NCI-H187 (cell line): Measurements from ENCODE around the gene BIRC5.

Experiments
- DNase-seq, 2 experiments: peaks; one replicate each; lab custom pipeline; 2025; lab: John Stamatoyannopoulos, UW

BIRC5 gene

DNA sequence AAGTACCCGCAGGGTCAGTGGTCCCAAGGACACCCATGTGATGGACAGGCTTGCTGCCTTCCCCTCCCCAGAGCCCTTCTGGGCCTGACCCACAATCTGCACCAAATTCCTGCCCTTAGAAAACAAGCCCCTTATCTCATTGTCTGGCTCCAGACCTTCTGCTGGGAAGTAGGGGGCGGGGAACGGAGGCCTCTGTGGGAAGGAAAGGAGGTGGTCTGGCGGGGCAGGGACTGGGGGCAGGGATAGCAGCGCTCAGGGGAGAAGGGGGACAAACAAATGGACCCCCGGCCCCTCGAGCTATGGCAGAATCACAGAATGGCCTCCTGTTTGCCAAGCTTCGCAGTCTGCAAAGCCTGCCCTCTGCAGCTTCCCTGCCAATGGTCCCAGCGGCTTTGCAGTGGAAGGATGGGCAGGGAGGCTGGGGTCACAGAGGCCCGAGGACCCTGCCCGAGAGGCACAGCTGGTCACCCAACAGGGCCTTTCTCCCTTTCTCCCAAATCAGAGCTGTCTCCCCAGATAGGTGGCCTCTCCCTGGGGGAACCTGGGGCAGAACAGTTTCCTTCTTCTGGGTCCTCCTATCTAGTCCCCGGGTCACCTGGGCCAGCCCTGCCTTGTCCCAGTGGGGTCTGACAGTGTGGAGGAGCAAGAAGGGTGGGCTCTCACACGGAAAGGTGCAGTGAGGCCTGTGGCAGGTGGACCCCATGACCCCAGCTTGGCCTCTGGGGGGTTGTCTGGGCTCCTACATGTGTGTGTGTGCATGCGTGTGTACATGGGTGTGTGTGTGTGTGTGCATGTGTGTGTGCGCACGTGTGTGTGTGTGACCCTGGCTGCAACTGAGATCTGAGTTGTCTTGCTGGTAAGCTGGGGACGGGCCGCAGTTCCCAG lies 42.9 kb downstream of the BIRC5 start:
- DNase-seq, result no peak

DNA sequence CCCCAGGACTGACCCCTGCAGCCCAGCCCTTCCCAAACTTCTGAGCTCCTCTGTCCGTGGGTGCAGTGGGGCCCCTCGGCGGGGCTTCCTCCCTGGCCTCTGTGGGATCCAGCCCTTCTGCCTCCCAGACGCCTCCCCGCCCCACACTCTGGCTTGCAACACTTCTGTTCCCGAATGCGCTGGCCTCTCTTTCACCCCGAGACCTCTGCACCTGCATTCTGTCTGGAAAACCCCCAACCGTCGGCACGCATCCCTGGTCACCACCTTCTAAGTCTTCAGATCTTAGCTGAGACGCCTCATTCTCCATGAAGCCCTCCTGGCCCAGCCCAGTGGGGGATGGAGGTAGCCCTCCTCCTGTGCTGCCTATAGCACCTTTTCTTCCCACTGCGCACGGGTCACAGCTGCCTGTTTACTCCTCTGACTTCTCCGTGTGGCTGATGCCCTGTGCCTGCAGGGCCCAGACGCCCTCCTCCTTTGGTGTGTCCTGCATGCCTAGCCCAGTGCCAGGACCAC lies 43.8 kb downstream of the BIRC5 start:
- no peak for DNase-seq

DNA sequence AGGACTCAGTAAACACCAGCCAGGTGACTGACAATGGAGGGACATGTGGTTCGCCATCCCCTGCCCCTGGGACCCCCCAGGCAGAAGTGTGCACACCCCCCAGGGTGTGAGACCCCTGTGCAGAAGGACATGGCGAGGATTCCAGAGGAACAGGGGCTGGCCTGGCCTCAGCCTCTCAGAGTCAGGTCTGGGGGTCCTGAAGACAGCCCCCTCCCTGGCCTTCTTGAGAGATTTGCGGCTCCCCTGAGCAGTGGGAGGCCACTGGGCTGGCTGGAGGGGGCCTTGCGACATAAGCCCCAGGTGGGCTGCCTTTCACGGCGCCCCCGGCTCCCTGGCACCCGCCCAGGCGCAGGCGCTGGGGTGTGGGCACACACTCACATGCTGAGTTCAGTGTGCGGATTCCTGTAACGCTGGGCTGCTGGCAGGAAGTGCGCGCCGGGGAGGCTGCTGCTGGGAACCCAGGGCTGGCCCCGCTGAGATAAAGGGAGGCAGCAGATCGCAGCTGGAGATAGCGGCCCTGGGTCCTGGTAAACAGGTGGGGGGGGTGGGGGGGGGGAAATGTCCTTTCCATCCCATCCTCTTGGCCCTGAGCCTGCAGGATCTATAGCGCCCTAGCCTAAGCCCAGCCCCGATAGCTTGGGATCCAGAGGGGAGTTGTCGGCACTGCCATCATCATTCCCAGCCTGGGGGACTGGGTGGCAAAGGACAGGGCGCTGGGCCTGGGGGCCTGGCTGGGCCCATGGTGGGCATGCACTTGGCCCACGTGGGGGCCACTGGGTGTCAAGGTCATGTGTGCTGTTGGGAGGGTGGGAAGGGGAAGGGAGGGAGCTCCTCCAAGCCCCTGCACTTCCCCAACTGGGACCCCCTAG lies 44.5 kb downstream of the BIRC5 start:
- DNase-seq, result no peak

DNA sequence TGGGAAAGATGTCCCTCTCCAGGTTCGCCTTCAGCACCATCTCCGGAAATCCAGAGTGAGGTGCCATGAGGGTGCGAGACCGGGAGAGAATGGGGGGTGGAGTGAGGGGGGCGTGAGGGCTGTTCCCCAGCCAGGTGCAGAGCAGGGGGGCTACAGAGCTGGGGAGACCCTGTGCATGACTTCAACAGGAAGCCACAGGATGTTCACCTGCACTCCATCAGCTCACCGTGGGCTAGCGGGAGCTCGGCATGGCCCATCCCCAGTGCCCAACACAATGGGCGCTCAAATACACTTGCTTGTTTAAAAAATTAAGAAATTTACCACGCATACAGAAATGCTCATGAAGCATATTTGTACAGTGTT lies 45.1 kb downstream of the BIRC5 start:
- DNase-seq, result no peak

DNA sequence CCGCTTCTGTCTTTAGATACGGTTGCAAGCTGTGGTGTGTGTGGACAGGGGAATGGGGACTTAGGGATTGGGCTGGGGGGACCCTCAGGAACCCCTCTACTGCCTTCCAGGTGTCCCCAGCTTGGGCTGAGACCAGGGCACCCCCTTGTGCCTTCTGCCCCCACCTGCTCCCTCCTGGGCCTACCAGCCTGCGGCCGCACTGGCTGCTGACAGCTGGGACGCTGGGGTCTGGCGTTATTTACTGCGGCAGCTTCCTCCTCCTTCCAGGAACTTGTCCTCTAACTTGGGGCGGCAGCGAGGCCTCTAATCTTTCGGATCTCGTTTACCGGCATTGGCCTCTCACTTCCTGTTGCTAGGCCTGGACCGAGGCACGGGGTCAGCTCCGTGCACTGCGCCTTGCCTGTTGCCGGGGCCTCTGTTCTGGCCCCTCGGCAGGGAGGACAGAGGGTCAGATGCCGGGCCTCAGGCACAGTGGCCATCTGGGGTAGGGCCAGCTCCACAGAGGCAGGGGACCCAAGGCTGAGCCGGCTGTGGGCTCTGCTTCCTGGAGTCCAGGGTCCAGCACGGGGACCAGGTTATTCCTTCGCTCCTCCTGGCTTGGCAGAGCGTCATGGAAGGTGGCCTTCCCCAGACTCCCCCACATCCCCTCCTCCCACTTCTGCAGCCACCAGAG lies 49.1 kb downstream of the BIRC5 start:
- DNase-seq, result no peak

DNA sequence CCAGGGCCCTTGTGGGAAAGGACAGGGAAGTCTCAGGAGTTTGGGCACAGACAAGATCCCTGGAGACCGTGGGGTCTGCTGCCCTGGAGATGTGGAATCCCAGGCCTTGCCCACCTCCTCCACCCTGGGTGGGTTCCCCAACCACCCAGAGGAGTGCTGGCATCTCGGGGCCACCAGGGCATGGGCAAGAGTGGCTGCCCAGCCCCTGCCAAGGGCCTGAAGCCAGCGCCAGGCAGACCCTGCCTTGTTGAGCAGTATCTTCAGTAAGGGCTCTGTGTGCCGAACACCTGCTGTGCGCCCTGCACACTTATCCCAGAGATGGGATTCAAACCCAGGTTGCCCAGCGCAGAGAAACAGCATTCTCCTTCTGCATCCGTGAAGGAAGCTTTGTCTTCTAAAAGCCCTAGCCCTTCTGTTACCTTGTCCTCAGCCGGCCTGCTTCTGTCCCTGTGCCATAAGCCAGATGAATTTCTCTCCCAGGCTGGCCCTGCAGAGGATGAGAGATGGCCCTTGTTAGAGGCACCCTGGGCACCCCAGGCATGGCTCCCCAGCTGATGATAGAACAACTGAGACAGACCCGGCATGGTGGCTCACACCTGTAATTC lies 49.8 kb downstream of the BIRC5 start:
- no peak for DNase-seq

DNA sequence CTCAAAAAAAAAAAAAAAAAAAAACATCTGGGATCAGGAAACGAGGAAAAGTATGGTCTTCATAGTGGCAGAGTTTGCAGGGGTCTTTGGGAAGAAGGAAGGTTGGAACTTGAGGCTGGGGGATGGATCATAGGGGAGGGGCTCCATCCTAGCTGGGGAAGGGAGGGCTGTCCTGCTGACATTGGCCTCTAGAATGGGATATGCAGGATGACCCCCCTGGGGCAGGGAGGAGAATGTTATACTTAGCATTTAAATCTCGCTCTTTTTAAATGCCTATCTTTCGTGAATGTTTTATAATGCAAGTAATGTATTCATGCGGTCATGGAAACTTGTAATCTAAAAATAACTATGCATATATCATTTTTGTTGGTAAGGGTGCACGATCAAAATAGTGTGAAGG lies 50.5 kb downstream of the BIRC5 start:
- DNase-seq, result no peak

DNA sequence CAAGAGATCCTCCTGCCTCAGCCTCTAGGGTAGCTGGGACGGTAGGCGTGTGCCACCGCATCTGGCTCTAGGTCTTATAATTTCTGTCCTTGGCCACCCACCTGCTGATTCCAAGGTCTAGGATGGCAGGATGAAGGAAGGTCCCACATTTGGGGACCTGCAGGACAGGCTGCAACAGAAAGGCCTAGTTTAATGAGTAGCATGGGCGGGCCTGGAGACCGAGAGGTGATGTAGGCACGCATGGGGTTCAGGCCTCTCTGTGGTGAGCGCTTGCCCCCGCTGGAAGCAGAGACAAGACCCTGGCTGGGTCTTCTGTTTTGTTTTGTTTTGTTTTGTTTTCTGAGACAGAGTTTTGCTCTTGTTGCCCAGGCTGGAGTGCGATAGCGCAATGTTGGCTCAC lies 51.1 kb downstream of the BIRC5 start:
- no peak for DNase-seq

DNA sequence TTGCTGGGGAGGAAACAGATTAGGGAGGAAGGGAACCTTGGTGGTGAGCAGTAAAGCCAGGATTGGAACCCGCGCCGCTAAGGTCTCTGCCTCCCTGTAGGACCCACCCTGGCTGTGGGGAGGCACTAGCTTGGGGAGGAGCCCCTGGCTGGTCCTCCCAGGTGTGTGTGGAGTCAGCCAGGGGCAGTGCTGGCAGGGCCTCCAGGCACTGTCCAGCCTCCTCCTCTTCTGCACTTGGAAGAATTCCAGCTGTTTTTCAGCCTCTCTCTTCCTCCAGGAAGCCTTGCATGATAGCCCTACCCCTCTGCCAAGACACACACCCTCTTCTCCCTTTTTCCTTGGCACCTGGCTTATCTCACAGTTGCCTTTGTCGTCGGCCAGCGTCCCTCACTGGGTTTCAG lies 52.2 kb downstream of the BIRC5 start:
- no peak for DNase-seq

DNA sequence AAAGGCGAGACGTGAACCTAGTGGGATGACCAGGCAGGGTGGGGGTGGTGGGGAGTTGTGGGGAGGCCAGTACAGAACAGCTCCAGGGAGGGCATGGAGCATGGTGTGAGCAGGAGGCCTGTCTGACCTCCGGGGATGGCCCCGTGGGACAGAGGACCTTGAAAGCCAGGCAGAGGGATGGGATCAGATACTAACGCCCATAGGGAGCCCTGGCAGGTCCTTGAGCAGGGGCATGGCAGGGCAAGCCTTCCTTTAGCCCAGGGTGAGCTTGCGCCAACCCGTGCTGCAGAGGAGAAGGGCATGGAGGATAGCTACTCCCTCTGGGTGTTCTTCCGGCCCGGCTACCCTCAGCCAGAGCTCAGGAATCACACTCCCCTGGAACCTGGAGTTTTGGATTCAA lies 52.7 kb downstream of the BIRC5 start:
- DNase-seq, result no peak

DNA sequence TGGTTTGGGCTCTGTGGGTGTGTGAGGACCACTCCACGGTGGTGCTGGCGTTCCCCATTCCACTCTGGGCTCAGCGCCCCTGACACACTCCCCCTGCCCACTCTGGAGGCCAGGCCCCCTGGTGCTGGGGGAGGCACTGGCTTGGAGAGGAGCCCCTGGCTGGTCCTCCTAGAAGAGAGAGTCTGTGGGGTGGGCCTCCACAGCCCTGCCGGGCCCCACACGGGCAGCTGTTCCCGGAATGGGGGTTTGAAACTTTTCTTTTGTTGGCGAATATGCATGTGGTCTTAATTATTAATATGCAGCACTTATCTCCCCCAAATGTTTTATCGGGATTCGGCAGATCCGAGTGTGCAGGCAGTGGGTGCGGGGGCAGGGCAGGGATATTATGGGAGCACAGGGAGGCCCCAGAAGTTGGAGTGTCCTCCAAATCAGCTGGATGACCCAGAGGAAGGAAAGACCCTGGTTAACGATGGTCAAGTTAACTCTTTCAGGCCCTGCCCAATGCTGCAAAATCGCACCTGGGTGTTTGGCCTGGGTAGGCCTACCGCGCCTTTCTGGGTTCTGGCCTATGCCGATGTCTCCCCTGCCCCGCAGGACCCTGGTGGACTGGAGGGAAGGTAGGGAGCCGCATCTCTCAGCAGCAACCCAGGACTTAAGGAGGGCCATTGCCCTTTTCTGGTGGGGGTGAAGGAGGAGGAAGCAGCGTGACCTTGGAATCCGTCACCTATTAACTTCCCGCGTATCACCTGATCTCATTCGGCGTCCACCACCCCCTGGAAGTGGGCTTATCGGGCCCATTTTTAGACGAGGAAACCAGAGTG lies 53.4 kb downstream of the BIRC5 start:
- no peak for DNase-seq

DNA sequence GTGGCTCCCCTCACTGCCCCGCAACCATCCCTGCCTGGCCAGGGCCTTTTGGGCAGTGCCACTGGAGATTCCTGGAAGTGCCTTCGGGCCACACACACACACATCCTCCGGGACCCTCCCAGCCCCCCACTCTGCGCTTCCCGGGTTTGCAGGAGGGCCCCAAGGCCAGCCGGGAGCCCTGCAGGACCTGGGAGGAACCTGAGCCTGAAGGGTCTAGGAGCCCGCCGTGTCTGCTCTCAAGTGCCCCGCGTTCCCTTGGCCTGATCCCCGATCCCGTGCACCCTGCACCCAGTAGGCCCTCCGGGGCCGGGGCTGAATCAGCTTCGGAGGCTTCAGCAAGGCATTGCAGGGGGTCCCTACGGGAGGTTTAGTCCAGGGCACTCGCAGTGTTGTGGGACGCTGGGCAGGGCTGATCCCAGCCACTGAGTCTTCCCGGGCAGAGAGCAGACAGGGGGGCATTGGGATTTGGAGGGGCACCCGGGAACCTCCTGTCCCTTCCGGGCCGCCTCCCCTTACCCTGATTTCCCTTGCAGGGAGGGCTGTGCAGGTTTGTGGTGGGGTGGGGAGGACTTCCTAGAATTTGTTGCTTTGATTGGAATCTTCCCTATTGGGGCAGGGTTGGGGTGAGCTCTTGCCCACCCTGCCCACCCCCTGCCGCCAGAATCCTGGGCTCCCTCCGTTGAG lies 54.3 kb downstream of the BIRC5 start:
- DNase-seq, result no peak

DNA sequence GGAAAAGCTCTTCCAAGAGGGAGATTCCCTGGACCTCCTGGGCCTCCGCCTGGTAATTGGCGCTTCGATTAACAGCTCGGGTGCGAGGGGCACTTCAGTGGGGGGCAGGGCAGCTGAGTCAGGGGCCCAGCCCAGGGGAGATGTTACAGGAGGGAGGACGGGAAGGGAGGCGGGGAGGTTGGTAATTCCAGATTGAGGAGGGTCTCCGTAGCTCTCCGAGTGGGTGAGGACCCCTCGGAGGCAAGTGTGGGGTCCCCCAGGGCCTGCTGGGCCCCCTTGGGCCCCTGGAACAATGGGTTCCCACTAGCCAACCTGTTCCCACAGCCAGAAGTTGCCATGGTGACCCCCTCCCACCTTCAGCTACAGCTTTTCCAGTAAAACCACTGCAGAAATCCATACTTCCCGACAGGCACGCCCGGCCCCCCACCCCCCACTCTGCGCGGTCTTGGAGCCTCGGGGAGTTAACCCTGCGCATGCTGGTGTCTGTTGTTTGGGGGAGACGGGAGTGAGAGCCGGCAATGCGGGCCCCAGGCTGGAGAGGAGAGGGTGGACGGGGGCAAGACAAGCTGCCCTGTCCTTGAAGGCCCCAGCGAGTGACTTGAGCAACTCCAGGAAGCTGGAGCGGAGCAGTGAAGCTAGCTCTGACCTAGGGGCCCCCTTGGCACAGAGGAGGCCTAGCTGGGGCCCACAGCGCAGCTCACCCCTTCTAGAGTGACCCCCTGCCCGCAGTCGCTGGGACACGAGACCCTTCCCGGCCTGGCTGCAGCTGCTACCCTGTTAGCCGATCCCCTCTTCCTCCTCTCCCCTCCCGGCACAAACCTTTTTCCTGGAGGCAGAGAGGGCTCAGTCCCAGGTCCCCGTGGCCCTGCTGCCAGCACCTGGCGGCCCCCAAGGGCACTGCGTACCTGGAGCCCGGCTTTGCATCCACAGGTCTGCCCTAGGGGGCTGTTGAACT lies 55.2 kb downstream of the BIRC5 start:
- no peak for DNase-seq

DNA sequence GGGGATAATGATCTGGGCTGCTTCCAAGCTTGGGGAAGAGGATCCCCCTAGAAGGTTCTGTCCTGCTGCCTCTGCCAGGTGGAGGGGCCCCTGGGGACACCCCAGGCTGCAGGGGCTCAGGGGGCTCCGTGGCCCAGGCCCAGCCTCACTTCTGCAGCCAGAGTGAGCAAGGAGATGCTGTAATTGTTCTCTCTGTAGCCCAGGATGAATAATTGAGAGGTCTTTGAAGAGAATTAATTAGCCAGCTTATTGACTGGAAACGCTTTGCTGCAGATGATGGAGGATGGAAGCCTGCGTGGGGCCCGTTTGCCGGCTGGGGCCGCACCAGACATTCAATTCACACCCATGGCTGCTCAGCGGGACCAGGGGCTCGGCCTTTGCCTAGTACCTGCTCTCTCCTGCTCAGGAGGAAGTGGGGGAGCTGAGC lies 55.9 kb downstream of the BIRC5 start:
- DNase-seq, result no peak

DNA sequence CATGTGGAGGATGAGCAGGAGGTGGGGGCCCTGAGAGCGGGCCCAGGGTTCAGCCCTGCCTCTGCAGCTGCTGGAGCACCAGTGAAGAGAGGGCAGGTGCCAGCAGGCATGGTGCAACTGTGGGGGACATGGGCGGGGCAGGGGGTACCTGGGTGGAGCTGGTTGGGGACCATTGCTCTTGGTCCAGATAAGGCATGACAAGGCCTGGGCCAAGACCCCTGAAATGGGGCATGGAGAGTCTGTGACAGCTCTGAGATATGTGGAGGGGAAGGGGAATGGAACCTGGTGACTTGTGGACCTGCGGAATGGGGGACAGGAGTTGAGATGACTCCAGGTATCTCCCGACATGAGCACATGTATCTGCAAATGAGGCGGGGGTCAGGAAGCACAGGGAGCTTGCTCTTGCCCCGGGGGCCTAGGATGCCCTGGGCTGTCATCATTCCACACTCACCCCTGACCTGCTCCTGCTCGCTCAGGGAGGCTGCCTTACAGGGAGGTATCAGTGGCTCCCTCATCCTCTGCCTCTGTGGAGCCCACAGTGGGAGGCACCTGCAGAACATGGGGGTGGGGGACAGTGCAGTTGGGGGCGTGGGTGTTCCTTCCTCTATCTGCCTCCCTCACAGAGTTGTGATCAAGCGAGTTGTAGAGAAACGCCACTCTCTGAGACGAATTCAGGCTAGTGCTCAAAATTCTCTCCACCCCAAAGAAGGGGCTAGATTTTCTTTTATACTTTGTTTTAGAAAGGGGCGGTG lies 57.5 kb downstream of the BIRC5 start:
- DNase-seq, result no peak

DNA sequence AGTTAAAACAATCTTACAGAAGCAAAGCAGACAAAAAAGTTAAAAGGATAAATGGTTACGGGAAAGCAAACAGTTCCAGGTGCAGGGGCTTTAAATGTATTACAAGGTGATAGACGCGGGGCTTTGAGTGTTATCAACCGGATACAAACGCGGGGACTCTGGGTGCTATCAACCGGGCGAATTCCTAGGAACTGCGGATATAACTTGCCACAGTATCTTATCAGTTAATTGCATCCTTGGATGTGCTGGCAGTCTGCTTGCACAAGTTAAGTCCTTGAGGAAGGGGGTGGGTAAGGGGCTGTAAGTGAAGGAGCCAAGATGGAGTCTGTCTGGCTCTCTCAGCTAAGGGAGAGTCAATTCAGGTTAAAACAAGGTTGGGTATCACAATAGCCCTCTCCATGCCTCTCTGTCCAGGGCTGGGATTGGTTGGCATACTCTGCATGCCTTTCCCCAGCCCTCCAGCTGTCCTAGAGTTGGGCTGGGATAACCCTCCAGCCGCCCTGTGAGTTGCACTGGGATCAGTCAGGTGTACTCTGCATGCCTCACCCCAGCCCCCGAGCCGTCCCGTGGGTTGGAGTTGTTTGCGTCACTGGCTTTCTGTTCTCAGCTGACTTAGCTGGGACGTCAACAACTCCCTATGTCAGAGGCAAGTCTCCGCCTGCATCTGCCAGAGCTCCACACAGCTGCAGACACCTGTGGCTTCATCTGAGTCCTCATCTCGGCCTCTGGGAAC lies 58.3 kb downstream of the BIRC5 start:
- no peak for DNase-seq

DNA sequence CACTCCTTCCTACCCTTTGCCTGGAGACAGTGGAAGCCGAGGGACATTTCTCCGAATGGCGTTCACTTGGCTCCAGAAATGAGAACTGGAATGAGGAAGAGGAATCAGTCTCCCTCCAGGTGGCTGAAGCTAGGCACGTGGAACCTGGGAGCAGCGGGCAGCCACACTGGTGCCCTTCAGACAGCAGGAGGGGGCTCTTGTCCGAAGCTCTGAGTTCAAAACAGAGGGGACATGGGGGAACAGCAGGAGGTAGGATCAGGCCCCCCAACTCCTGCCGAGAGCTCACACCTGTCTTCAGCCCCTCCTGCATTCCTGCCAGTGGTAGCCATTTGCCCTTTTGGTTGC lies 58.8 kb downstream of the BIRC5 start:
- DNase-seq, result no peak

DNA sequence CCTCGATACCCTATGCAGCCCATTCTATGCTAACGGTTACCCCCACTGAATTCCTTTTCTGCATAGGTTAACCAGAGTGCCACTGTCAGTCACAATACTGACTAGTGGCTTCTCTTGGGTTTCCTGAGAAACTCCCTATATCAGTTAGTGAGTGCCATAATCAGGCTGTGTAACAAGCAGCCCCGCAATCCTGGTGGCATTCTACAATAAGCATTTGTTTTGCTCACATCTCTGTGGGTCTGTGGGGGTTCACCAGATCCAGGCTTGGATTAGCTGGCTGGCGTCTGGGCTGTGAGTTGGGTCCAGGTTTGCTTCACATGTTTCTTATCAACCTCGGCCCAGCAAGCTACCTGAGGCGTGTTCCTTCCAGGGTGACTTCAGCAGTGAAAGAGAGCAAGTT lies 59.8 kb downstream of the BIRC5 start:
- DNase-seq, result no peak
